ENCODE results near the gene MORC1.
"Not testable (repeated sequence)": the region's sequence is repeated elsewhere in the genome, so short reads cannot be mapped to it uniquely, and the experiment has no call there.

MORC1 gene, protein sequence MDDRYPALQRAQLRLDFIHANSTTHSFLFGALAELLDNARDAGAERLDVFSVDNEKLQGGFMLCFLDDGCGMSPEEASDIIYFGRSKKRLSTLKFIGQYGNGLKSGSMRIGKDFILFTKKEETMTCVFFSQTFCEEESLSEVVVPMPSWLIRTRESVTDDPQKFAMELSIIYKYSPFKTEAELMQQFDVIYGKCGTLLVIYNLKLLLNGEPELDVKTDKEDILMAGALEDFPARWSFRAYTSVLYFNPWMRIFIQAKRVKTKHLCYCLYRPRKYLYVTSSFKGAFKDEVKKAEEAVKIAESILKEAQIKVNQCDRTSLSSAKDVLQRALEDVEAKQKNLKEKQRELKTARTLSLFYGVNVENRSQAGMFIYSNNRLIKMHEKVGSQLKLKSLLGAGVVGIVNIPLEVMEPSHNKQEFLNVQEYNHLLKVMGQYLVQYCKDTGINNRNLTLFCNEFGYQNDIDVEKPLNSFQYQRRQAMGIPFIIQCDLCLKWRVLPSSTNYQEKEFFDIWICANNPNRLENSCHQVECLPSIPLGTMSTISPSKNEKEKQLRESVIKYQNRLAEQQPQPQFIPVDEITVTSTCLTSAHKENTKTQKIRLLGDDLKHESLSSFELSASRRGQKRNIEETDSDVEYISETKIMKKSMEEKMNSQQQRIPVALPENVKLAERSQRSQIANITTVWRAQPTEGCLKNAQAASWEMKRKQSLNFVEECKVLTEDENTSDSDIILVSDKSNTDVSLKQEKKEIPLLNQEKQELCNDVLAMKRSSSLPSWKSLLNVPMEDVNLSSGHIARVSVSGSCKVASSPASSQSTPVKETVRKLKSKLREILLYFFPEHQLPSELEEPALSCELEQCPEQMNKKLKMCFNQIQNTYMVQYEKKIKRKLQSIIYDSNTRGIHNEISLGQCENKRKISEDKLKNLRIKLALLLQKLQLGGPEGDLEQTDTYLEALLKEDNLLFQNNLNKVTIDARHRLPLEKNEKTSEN

GRCh38 chr3:109117939-109118338, at the start of gene MORC1:
Gene MORC1, minus strand, starts transcription at chr3:109118134. Its CDS starts 75 bp downstream, at chr3:109118059.
- no peak for DNase-seq (ENCODE audit: low read depth)

GRCh38 chr3:109165905-109166304, 48.0 kb upstream of the MORC1 start:
- no peak for DNase-seq (ENCODE audit: low read depth)

DNA sequence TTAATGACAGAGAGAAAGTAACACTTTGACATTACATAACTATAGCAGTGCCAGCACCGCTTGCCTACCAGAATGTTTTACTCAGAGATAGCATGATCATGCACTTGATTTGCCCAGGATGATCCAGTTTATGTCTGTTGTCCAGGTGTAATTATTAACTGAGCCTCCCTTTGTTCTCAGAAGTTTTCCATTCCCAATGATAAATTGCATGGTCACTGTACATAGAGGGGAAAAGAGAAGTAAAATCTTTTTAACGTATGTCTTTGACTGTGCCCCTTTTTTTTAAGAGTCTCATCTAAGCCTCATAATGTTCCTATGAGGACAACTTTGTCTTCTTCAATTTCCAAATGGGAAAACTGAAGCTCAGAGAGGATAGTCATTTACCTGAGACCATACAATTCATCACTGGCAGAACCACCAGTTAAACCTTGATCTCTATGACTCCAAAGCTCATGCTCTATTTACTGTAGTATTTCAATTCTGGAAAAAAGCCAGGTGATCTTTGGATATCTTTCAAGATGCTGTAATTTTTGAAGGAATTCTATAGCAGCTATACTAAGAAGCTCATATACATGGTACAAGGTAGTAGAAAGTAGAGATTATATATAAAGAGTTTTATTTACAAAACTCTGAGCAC, 43.7 kb upstream of the MORC1 start:
- DNase-seq (ENCODE audit: low read depth), result no peak

- no peak for DNase-seq (ENCODE audit: low read depth)
Measured at GRCh38 chr3:109155828-109156227, 37.9 kb upstream of the MORC1 start.

- no peak for DNase-seq (ENCODE audit: low read depth)
Measured at GRCh38 chr3:109154979-109155378, 37.0 kb upstream of the MORC1 start.

GRCh38 chr3:109152320-109152719, 34.4 kb upstream of the MORC1 start:
- no peak for DNase-seq (ENCODE audit: low read depth)

DNA sequence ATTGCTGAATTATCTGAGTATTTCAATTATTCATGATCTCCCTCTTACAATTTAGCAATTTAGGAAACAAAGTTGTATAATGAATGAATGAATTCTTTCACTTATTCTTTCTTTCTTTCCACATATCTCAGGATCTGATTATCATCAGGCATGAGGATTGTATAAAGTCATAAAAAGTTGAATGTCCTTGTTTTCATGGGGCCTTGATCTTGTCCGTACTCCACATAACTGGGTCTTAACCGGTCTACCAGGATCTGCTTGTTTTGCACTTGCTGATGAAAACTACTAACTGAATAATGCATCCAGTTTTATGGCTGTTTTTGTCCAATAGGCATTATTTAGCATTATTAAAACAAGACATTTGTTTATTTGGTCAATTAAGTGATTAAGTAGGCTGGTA, 31.1 kb upstream of the MORC1 start:
- DNase-seq (ENCODE audit: low read depth), result no peak

GRCh38 chr3:109143646-109144045, 25.7 kb upstream of the MORC1 start:
- DNase-seq (ENCODE audit: low read depth), result no peak

GRCh38 chr3:109140318-109140717, 22.4 kb upstream of the MORC1 start:
- DNase-seq (ENCODE audit: low read depth), result no peak

- no peak for DNase-seq (ENCODE audit: low read depth)
Measured at GRCh38 chr3:109137761-109138160, 19.8 kb upstream of the MORC1 start.

- no peak for DNase-seq (ENCODE audit: low read depth)
Measured at GRCh38 chr3:109136523-109136922, 18.6 kb upstream of the MORC1 start, which contains the start of gene C3orf85. Gene C3orf85, plus strand, starts transcription at chr3:109136719. Its CDS starts 129 bp downstream, at chr3:109136848.

DNA sequence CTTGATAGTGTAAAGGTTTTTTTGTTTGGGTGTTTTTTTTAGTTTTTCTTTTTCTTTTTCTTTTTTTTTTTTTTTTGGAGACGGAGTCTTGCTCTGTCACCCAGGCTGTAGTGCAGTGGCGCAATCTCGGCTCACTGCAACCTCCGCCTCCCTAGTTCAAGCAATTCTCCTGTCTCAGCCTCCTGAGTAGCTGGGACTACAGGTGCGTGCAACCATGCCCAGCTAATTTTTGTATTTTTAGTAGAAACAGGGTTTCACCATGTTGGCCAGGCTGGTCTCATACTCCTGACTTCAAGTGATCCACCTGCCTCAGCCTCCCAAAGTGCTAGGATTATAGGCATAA, 15.5 kb upstream of the MORC1 start:
- not testable (repeated sequence) for DNase-seq (ENCODE audit: low read depth)

- no peak for DNase-seq (ENCODE audit: low read depth)
Measured at GRCh38 chr3:109132801-109133473, 15.0 kb upstream of the MORC1 start.

GRCh38 chr3:109131276-109131675, 13.3 kb upstream of the MORC1 start:
- DNase-seq (ENCODE audit: low read depth), result no peak

- DNase-seq (ENCODE audit: low read depth), result no peak
Measured at GRCh38 chr3:109127553-109127952, 9.6 kb upstream of the MORC1 start.

- no peak for DNase-seq (ENCODE audit: low read depth)
Measured at GRCh38 chr3:109125902-109126301, 8.0 kb upstream of the MORC1 start.

DNA sequence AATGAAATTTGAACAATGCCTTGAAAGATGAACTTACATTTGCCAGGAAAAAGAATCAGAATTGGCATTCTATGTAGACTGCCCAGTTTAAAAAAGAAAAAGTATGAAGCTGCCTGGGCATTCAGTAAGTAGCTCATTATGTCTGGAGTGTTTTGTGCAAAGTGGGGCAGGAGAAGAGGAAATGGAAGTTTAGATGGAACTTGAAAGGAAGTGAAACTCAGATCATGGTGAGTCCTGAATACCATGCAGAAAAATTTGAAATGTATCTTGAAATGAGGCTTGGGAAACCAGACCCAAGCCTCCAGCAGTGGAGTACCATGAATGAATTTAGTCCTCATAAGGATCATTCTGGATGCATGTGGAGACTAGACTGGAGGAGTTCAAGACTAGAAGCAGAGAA, 4.8 kb upstream of the MORC1 start:
- no peak for DNase-seq (ENCODE audit: low read depth)

DNA sequence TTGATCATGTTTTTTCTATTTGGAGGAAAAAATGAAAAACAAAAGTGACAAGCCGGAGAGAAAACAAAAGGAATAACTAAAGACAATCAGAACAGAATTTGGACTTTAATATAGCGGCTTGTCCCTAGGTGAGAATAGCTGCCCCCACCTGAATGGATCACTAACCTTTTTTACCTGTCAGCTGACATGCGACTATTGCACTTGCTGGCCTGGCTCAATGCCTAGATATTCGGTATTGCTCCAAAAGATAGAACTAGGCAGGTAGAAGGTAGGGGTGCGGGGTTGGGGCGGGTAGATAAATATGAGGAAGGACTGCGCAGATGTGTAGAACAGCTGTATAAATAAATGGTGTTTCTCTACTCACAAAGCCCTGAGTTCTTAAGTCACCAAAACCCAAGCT, 650 bp upstream of the MORC1 start:
- no peak for DNase-seq (ENCODE audit: low read depth)

GRCh38 chr3:109116031-109116430, 1.9 kb downstream of the MORC1 start:
- DNase-seq (ENCODE audit: low read depth), result no peak

DNA sequence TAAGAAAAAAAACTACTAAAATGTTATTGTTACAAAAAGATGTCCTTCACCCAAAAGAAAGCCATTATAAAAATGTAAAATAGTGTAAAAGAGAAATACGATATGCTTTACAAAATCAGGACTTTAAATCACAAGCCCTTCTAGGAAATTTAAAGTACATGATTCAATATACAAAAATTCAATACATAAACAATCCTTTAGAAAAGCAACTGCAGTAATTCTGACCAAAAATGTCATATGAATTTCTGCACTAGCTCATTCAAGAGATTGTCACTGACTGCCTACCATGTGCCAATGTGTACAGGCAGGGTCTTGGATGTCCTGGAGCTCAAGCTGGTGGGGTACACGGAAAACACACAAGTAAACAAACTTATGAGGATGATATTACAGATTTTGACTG, 2.5 kb downstream of the MORC1 start:
- DNase-seq (ENCODE audit: low read depth), result no peak

- no peak for DNase-seq (ENCODE audit: low read depth)
Measured at GRCh38 chr3:109114746-109115145, 3.2 kb downstream of the MORC1 start.

Data from T-helper 22 cell (primary cell).